NCI-H345 treated with DMSO at 0.1 percent for 48 hours (cell line): ENCODE results near the gene SLC39A1.
A peak's percentile ranks its signal among the peaks of the same experiment; 100 is the strongest.
"Not testable (repeated sequence)": the region's sequence is repeated elsewhere in the genome, so short reads cannot be mapped to it uniquely, and the experiment has no call there.

Experiments used
- DNase-seq: peaks from one replicate; lab custom pipeline; 2025; ENCODE audit not compliant: unreplicated experiment; lab: John Stamatoyannopoulos, UW

Gene SLC39A1

GRCh38 chr1:153932156-153933131, 30.9 kb downstream of the SLC39A1 start:
- no peak for DNase-seq

- no peak for DNase-seq
Measured at GRCh38 chr1:153929981-153930948, 33.1 kb downstream of the SLC39A1 start.

- no peak for DNase-seq
Measured at GRCh38 chr1:153929426-153929825, 33.9 kb downstream of the SLC39A1 start.

- DNase-seq = no peak
Measured at GRCh38 chr1:153928791-153929341, 34.5 kb downstream of the SLC39A1 start.

GRCh38 chr1:153928245-153928644, 35.1 kb downstream of the SLC39A1 start:
- DNase-seq = no peak

- DNase-seq = no peak
Measured at GRCh38 chr1:153926405-153926804, 36.9 kb downstream of the SLC39A1 start.

- DNase-seq = peak; percentile 100
Measured at GRCh38 chr1:153922972-153923925, 40.1 kb downstream of the SLC39A1 start, which contains the start of gene GATAD2B. GATAD2B (minus strand) TSS chr1:153922972; CDS start chr1:153828347, 94,625 bp downstream.

GRCh38 chr1:153922076-153922971, 41.0 kb downstream of the SLC39A1 start:
- no peak for DNase-seq

- DNase-seq = no peak
Measured at GRCh38 chr1:153921803-153922075, 41.6 kb downstream of the SLC39A1 start.

- no peak for DNase-seq
Measured at GRCh38 chr1:153921080-153921802, 42.1 kb downstream of the SLC39A1 start.

- DNase-seq = no peak
Measured at GRCh38 chr1:153919876-153920852, 43.2 kb downstream of the SLC39A1 start.

- no peak for DNase-seq
Measured at GRCh38 chr1:153916297-153916696, 47.0 kb downstream of the SLC39A1 start.

GRCh38 chr1:153912349-153912748, 51.0 kb downstream of the SLC39A1 start:
- no peak for DNase-seq

GRCh38 chr1:153910560-153910959, 52.8 kb downstream of the SLC39A1 start:
- not testable (repeated sequence) for DNase-seq
